CD1c-positive myeloid dendritic cell (primary cell): ENCODE results near the gene TMEM62.

Experiments used
- DNase-seq: peaks from one replicate; pipeline ENCODE4 v3.0.0-alpha.2; 2016; ENCODE audit errors: extremely low spot score

TMEM62 gene

GRCh38 chr15:43232289-43232874 lies 99.0 kb downstream of the TMEM62 start:
- no peak for DNase-seq
